KMS-11 (cell line): Measurements from ENCODE around the gene PGF.

Experiments
- H2AFZ ChIP-seq: fragments of 200-600 bp; sonication (generic); 2 replicates; pipeline ENCODE4 v1.6.1; 2016; ENCODE audit warnings: antibody characterized with exemption, mixed run types, low read depth
- H3K27ac ChIP-seq: fragments of 200-600 bp; sonication (generic); 2 replicates; pipeline ENCODE4 v1.6.1; 2016; ENCODE audit warnings: mild to moderate bottlenecking, mixed run types
- H3K27me3 ChIP-seq: fragments of 200-600 bp; sonication (generic); 2 replicates; pipeline ENCODE4 v1.6.1; 2017; ENCODE audit warnings: mild to moderate bottlenecking, low read depth, mixed run types, moderate library complexity; ENCODE audit not compliant: insufficient read depth
- H3K36me3 ChIP-seq: fragments of 200-600 bp; sonication (generic); 2 replicates; pipeline ENCODE4 v1.6.1; 2017; ENCODE audit warnings: mild to moderate bottlenecking, mixed run types; ENCODE audit not compliant: insufficient read depth
- H3K4me1 ChIP-seq: fragments of 200-600 bp; sonication (generic); 2 replicates; pipeline ENCODE4 v1.6.1; 2016; ENCODE audit warnings: mild to moderate bottlenecking, low read depth, mixed run types; ENCODE audit not compliant: poor library complexity, severe bottlenecking
- H3K4me2 ChIP-seq: fragments of 200-600 bp; sonication (generic); 2 replicates; pipeline ENCODE4 v1.7.0; 2016; ENCODE audit warnings: mild to moderate bottlenecking, mixed run types
- H3K4me3 ChIP-seq: fragments of 200-600 bp; sonication (generic); IDR thresholded peaks from 2 replicates; pipeline ENCODE4 v1.6.1; 2017; ENCODE audit warnings: low read depth, low read length, mixed read lengths; ENCODE audit not compliant: insufficient read depth
- H3K79me2 ChIP-seq: fragments of 200-600 bp; sonication (generic); 2 replicates; pipeline ENCODE4 v1.6.1; 2016; ENCODE audit warnings: low read depth, mixed run types; ENCODE audit not compliant: insufficient read depth
- H3K9ac ChIP-seq: fragments of 200-600 bp; sonication (generic); 2 replicates; pipeline ENCODE4 v1.6.1; 2016; ENCODE audit warnings: mild to moderate bottlenecking, mixed run types
- H4K20me1 ChIP-seq: fragments of 200-600 bp; sonication (generic); 2 replicates; pipeline ENCODE4 v1.6.1; 2016; ENCODE audit warnings: mild to moderate bottlenecking, mixed run types; ENCODE audit not compliant: insufficient read depth
- TF ChIP-seq, protein P1 (sequence below): fragments of 200-600 bp; sonication (generic); conservative IDR thresholded peaks from 2 replicates; pipeline ENCODE4 v1.6.1; 2017; ENCODE audit warnings: low read depth, mild to moderate bottlenecking, antibody characterized with exemption, low read length, moderate library complexity, mixed read lengths

Gene PGF

DNA sequence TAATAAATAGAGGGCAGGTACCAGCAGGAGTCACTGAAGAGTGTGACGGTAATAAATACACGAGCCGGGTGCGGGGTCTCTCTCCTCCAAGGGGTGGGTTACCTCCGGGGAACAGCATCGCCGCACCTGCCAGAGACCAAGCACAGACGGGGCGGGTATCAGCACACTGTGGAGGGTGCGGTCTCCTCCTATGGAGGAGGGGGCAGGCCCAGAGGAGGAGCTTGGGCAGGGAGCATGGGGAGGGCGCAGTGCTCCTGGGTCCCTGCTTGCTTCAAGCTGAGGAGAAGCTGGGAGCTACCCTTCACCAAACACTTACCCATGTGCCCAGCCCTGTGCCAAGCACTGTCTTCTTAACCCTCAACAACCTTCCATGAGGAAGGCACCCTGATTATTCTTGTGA is 12.8 kb downstream of the PGF start:
- H2AFZ ChIP-seq: no peak overlapping the region
- H3K27me3 ChIP-seq: no peaks in the 10 kb centered on the region
- H3K4me1 ChIP-seq: no peaks in the 10 kb centered on the region
- TF ChIP-seq, protein P1, sequence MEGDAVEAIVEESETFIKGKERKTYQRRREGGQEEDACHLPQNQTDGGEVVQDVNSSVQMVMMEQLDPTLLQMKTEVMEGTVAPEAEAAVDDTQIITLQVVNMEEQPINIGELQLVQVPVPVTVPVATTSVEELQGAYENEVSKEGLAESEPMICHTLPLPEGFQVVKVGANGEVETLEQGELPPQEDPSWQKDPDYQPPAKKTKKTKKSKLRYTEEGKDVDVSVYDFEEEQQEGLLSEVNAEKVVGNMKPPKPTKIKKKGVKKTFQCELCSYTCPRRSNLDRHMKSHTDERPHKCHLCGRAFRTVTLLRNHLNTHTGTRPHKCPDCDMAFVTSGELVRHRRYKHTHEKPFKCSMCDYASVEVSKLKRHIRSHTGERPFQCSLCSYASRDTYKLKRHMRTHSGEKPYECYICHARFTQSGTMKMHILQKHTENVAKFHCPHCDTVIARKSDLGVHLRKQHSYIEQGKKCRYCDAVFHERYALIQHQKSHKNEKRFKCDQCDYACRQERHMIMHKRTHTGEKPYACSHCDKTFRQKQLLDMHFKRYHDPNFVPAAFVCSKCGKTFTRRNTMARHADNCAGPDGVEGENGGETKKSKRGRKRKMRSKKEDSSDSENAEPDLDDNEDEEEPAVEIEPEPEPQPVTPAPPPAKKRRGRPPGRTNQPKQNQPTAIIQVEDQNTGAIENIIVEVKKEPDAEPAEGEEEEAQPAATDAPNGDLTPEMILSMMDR: no peak
- no peaks in the 10 kb centered on the region for H3K79me2 ChIP-seq
- H3K27ac ChIP-seq: no peak overlapping the region
- H3K9ac ChIP-seq: no peak overlapping the region
- H3K4me2 ChIP-seq: no peak overlapping the region
- H4K20me1 ChIP-seq: no peaks in the 10 kb centered on the region
- H3K4me3 ChIP-seq: no peak overlapping the region
- H3K36me3 ChIP-seq: no peaks in the 10 kb centered on the region

DNA sequence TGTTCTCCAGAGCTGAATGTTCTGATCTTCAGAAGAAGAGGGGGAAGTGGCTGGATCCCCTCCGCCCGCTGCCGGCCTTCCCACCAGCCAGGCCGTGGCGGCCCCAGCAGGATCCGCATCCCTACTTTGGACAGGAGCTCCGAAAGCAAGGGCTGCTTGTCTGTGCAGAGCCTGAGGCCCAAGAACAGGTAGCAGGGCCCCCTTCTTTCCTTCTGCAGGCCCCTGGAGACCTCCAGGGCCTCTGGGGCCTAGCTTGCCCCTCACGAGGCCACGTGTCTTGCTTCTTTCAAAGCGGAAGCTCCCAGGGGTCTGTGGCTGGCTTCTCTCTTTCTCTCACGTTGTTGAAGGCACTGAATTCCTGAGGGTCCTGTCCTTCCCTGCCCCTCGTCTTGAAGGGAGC is 13.2 kb downstream of the PGF start:
- no peak overlapping the region for H3K4me2 ChIP-seq
- no peaks in the 10 kb centered on the region for H3K27me3 ChIP-seq
- no peaks in the 10 kb centered on the region for H3K36me3 ChIP-seq
- no peaks in the 10 kb centered on the region for H3K4me1 ChIP-seq
- H3K79me2 ChIP-seq: no peaks in the 10 kb centered on the region
- no peak overlapping the region for H2AFZ ChIP-seq
- no peak overlapping the region for H3K9ac ChIP-seq
- H4K20me1 ChIP-seq: no peaks in the 10 kb centered on the region
- TF ChIP-seq, protein P1: no peak
- no peak overlapping the region for H3K27ac ChIP-seq
- H3K4me3 ChIP-seq: no peak overlapping the region

DNA sequence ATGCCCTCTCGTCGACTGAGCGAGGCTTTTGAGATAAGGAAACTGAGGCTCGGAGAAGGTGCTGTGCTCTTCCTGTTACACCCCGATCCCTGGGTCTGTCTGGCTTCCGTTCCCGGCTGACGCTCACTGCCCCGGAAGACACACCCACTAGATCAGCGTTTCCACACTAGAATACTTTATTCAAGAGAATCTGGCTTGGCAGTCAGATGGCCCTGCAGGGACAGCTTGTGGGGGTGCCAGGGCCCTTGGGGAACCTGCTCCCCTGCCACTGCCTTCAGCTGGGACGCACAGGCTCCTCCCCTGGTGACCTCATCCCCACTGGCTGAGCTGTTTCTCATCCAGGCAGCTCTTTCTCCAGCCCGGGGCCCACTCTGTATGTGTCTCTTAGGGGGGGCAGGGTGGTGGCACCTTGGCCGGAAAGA is 13.7 kb downstream of the PGF start:
- no peaks in the 10 kb centered on the region for H3K36me3 ChIP-seq
- TF ChIP-seq, protein P1: no peak
- H3K27ac ChIP-seq: no peak overlapping the region
- H4K20me1 ChIP-seq: no peaks in the 10 kb centered on the region
- H3K4me3 ChIP-seq: no peak overlapping the region
- no peaks in the 10 kb centered on the region for H3K4me1 ChIP-seq
- H3K27me3 ChIP-seq: no peaks in the 10 kb centered on the region
- H2AFZ ChIP-seq: no peak overlapping the region
- no peak overlapping the region for H3K4me2 ChIP-seq
- no peak overlapping the region for H3K9ac ChIP-seq
- no peaks in the 10 kb centered on the region for H3K79me2 ChIP-seq

DNA sequence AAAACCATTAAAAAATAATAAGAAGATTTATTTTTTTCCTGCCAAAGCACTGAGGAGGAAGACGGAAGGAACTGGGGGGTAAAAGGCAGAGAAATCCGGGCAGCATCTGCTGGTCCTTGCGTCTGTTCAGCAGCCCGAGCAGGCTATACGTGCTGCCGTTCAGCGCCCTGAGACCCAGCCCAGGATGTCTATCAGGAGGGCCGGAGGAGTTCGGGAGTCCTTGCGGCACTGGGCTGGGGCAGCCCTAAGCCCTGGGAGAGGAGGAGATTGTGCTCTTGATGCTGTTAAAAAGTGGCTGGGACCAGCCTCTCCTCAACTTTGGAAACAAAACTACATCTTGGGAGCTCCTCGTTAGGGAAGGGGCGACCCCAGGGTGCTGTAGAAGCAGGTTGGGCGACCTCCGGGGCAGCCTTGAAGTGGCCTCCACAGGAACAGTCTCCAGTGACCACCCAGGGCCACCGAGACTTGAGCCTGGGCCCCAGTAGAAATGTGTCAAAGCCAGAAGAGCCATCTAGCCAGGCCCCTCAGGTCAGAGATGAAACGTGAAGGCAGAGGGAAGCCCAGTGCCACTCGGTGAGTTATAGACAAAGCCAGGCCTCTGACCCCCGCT is 14.3 kb downstream of the PGF start:
- H3K4me2 ChIP-seq: no peak overlapping the region
- H4K20me1 ChIP-seq: no peaks in the 10 kb centered on the region
- H3K27ac ChIP-seq: no peak overlapping the region
- no peaks in the 10 kb centered on the region for H3K4me1 ChIP-seq
- TF ChIP-seq, protein P1: no peak
- no peaks in the 10 kb centered on the region for H3K36me3 ChIP-seq
- no peak overlapping the region for H3K4me3 ChIP-seq
- no peak overlapping the region for H3K9ac ChIP-seq
- H2AFZ ChIP-seq: no peak overlapping the region
- no peaks in the 10 kb centered on the region for H3K79me2 ChIP-seq
- no peaks in the 10 kb centered on the region for H3K27me3 ChIP-seq
